Ovary (tissue), 9 donors: ENCODE data around the gene HIVEP3. TPM values are rescaled to one million over a fixed set of nuclear protein-coding genes. Genes with fewer than 3 reads are reported as not detected.

Experiments
- DNase-seq, 5 donors: peaks; one replicate each; pipeline ENCODE4 v3.0.0-alpha.2; 2019 to 2020
- H3K27ac ChIP-seq, 2 donors: fragments of 200-600 bp; one replicate each; pipeline versions ENCODE4 v1.5.1 to v1.8.0; 2019 to 2022
- H3K27me3 ChIP-seq: fragments of 200-600 bp; one replicate; pipeline ENCODE4 v1.8.0; 2022
- H3K36me3 ChIP-seq: fragments of 200-600 bp; sonication (generic); one replicate; pipeline ENCODE4 v1.5.1; 2019
- H3K4me1 ChIP-seq: one replicate; pipeline ENCODE4 v1.8.1; 2013; ENCODE audit warnings: mild to moderate bottlenecking, moderate library complexity; ENCODE audit not compliant: insufficient read depth
- H3K4me3 ChIP-seq: fragments of 200-600 bp; sonication (generic); one replicate; pipeline ENCODE4 v1.5.1; 2017
- H3K9me3 ChIP-seq, 2 donors: fragments of 200-600 bp in 1 of 2; sonication (generic) in 1 of 2; one replicate each; pipeline versions ENCODE4 v1.5.1 to v1.8.1; 2013 to 2019; ENCODE audit warnings: mild to moderate bottlenecking in 1 of 2, moderate library complexity in 1 of 2
- CTCF ChIP-seq, 3 donors: fragments of 450-650 bp in 2 of 3; fragments of 200-600 bp in 1 of 3; IDR thresholded peaks; one replicate each; pipeline versions ENCODE4 v1.5.1 to v1.8.0; 2016 to 2022; ENCODE audit warnings: antibody characterized with exemption in 3 of 3, mild to moderate bottlenecking in 1 of 3
- EP300 ChIP-seq: sonication (generic); formaldehyde crosslinking; IDR thresholded peaks from one replicate; pipeline ENCODE4 v1.6.1; 2017; ENCODE audit warnings: antibody characterized with exemption
- POLR2A ChIP-seq: fragments of 450-650 bp; IDR thresholded peaks from one replicate; pipeline ENCODE4 v1.6.1; 2017; ENCODE audit warnings: antibody characterized with exemption, mild to moderate bottlenecking, moderate library complexity
- WGBS, 3 donors: extraction: QIAGEN DNeasy Blood & Tissue Kit in 1 of 3; methylation state at CpG; one replicate each; pipeline versions ENCODE4 v1.1.5 to v1.1.7; 2013 to 2017; 5-methylcytosine and 5-hydroxymethylcytosine counted together
- intact Hi-C, 4 donors: fragments of 100-400 bp; cut with DNase I; formaldehyde crosslinking; loops; one replicate each; pipeline versions ENCODE4 v1.11.0 to v1.15.1; 2022 to 2023
- polyA plus RNA-seq, 2 donors: library from polyadenylated mRNA; stranded (reverse); fragments of 200-250 nt in 1 of 2; fragments of 350-450 nt in 1 of 2; fragmentation: Illumina TruSeq in 1 of 2; extraction: RNeasy Lipid Tissue Mini Kit (QIAGEN cat#74804) in 1 of 2; gene quantifications; one replicate each; pipeline ENCODE4 v1.2.3, GENCODE V29; 2013 to 2014
- total RNA-seq, 7 donors: library from RNA; depleted of rRNA in 2 of 7; stranded (reverse); fragments of >200 nt in 2 of 7; fragmentation: NEBNext Ultra II Directional in 3 of 7; extraction: Animal tissue kit (Norgen Biotek cat#: 25700) in 3 of 7; gene quantifications; one replicate each; pipeline versions ENCODE4 v1.1.0 to v1.2.4, GENCODE V29; 2016 to 2023
- donor health status: DM: no; HTN: no; CAD: no; lungs with moderate emphysema.
- donor health status: DM: no; HTN: no; CAD: no.
- donor health status: Bipolar disorder and iron deficiency.
- donor health status: DM: yes; HTN: yes; CAD: no.
- donor health status: DM: no; HTN: no; CAD: no.
- donor health status: DM: yes; HTN: yes; CAD: no.

Gene HIVEP3
- total and polyA plus RNA-seq, 9 donors, result 3.0 to 7.5 (median 5.2) TPM

GRCh38 chr1:41528106-41528505 lies 390.6 kb downstream of the HIVEP3 start:
- Histone ChIP-seq H3K27me3 (no peaks in the 10 kb centered on the region), H3K4me1 (no peaks in the 10 kb centered on the region), H3K4me3 (no peak overlapping the region), H3K36me3 (no peaks in the 10 kb centered on the region), H3K9me3 (no peaks in the 10 kb centered on the region), H3K27ac (no peak overlapping the region)
- intact Hi-C loops, result no loop called here
- no peak for TF ChIP-seq CTCF (IDR thresholded peaks at IDR 0.05)
- TF ChIP-seq POLR2A, result no peak
- no peak for TF ChIP-seq EP300
- WGBS, 3 donors, result 80 to 91% (median 87%) methylated on average over 3 of the region's 3 CpGs
- peak in 1 of 5 donors; percentile 1 for DNase-seq

GRCh38 chr1:41526956-41527561 lies 391.7 kb downstream of the HIVEP3 start:
- no peak overlapping the region for H3K27ac ChIP-seq
- no peaks in the 10 kb centered on the region for H3K4me1 ChIP-seq
- DNase-seq, result no peak
- H3K4me3 ChIP-seq, result no peak overlapping the region
- WGBS, 3 donors, result 89 to 90% (median 89%) methylated on average over 4 of the region's 4 CpGs
- intact Hi-C loops, result no loop called here
- H3K36me3 ChIP-seq, result no peaks in the 10 kb centered on the region
- no peaks in the 10 kb centered on the region for H3K9me3 ChIP-seq
- TF ChIP-seq EP300 (no peak), CTCF (IDR thresholded peaks at IDR 0.05) (no peak), POLR2A (no peak)
- no peaks in the 10 kb centered on the region for H3K27me3 ChIP-seq

GRCh38 chr1:41525891-41526587 lies 392.7 kb downstream of the HIVEP3 start:
- DNase-seq, result no peak
- H3K27me3 ChIP-seq, result no peaks in the 10 kb centered on the region
- H3K4me3 ChIP-seq, result no peak overlapping the region
- no peaks in the 10 kb centered on the region for H3K36me3 ChIP-seq
- no peaks in the 10 kb centered on the region for H3K4me1 ChIP-seq
- H3K9me3 ChIP-seq, result no peaks in the 10 kb centered on the region
- no peak overlapping the region for H3K27ac ChIP-seq
- 85 to 91% (median 88%) methylated on average over 18 of the region's 18 CpGs for WGBS, 3 donors
- intact Hi-C loops, result no loop called here
- no peak for TF ChIP-seq CTCF (IDR thresholded peaks at IDR 0.05)
- no peak for TF ChIP-seq EP300
- TF ChIP-seq POLR2A, result no peak

GRCh38 chr1:41524676-41525675 lies 393.7 kb downstream of the HIVEP3 start:
- intact Hi-C loops, result no loop called here
- no peak for DNase-seq
- no peaks in the 10 kb centered on the region for H3K36me3 ChIP-seq
- H3K27ac ChIP-seq, result no peak overlapping the region
- TF ChIP-seq EP300 (no peak), POLR2A (no peak), CTCF (IDR thresholded peaks at IDR 0.05) (no peak)
- no peak overlapping the region for H3K4me3 ChIP-seq
- no peaks in the 10 kb centered on the region for H3K4me1 ChIP-seq
- no peaks in the 10 kb centered on the region for H3K9me3 ChIP-seq
- WGBS, 3 donors, result 87 to 91% (median 88%) methylated on average over 30 of the region's 30 CpGs
- no peaks in the 10 kb centered on the region for H3K27me3 ChIP-seq
